CD4-positive, alpha-beta T cell treated with Interferon alpha-2 for 1 hour (primary cell): ENCODE data around the gene CDC6.
A peak's percentile ranks its signal among the peaks of the same experiment; 100 is the strongest.

Experiments used
- DNase-seq, 2 donors: peaks; one replicate each; pipeline ENCODE4 v3.0.0-alpha.2; 2020 to 2022

Gene CDC6

DNA sequence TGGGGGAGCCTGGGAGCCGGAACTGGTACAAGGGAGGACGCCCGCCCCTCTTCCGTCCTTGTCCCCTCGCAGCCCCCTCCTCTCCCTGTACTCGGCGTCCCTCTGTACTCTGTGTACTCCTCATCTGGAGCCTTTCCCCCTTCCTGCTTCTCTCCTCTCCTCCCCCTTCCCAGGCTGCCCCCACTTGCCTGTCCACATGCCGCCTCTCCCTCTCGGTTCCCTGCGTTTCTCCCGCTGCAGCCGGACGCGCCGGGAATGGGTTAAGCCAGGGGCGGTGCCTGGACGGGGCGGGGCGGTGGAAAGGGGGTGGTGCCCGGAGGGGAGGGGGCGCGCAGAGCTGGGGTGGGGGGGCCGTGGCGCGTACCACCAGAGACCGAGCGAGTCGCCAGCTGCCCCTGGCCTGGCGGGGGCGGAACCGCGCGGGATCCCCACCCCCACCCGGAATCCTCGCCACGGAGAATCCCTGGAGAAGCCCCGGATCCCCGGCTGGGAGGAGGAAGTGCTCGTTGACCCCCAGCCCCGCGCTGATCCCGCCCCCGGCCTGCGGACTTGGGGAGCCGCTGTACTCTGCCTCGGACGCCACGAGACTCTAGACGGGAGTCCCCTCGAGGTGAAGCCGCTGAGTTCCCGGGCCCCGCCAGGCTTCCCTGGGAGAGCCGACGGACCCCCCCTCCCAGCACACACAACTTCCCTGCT, 54.3 kb downstream of the CDC6 start:
- peak; percentile 46 to 52 for DNase-seq

DNA sequence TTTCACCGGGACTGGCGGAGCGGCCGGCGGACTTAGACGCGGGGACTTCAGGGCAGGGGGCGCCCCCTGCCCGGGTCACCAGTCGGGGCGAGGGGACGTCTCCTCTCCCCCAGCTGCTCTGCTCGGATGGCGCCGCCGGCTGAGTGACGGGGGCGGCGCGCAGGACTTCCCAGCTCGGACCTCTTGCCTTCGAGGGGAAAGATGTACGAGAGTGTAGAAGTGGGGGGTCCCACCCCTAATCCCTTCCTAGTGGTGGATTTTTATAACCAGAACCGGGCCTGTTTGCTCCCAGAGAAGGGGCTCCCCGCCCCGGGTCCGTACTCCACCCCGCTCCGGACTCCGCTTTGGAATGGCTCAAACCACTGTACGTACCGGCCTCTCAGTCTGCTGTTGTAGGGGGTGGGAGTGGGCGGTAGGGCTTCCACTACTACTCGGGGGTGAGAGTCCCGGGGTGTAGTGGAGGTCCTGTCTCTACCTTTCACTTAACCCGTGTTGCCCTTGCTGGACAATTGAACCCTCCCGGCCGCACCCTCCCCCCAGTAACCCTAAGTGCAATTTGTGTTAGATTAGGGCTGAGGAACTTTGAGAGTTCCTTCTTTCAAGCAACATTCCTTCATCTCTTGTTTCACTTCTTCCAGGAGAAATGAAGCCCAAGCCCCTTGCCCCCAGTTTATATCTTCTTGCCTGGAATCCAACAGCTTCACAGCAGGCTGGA, 55.0 kb downstream of the CDC6 start:
- DNase-seq: no peak

DNA sequence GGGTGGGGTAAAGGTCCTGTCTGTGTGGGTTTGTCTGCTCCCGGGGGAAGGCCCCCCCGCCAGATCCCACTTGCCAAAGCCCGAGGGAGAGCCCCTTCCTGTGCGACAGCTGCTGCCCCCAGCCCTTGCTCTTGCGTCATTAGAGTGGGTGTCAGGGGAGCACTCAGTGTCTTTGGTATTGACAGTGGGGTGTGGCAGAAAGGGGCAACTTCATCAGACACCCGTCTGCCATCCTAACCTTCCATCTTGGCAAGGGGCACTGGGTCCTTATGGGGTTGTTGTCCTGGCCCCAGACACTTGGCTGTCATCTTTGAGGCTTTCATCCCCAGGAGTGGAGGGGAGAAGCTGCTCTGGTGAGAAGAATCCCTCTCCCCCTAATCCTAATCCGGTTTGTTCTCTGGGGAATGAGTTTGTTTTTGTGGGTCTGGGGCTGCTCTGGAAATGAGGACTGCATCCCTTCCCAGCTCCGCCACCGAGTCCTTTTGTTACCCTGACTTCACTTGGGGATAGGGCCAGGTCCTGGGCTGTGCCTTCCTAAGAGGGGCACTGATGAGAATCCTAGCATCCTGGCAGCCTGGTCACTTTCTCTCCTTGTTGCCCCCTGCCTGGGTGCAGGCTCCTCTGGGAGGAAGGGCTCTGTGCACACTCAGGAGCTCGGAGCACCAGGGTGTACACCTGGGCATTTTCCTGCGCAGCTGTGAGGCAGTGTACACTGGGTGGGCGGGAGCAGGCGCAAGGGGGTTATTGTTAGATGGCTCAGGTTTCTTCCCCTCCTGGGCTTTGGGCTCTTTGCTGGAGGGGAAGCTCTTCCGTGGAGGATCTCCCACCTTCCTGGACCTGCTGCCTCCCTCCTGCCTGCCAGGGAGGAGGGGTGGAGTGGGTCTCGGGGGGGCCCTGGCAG, 55.8 kb downstream of the CDC6 start:
- peak in 1 of 2 donors; percentile 61 for DNase-seq

DNA sequence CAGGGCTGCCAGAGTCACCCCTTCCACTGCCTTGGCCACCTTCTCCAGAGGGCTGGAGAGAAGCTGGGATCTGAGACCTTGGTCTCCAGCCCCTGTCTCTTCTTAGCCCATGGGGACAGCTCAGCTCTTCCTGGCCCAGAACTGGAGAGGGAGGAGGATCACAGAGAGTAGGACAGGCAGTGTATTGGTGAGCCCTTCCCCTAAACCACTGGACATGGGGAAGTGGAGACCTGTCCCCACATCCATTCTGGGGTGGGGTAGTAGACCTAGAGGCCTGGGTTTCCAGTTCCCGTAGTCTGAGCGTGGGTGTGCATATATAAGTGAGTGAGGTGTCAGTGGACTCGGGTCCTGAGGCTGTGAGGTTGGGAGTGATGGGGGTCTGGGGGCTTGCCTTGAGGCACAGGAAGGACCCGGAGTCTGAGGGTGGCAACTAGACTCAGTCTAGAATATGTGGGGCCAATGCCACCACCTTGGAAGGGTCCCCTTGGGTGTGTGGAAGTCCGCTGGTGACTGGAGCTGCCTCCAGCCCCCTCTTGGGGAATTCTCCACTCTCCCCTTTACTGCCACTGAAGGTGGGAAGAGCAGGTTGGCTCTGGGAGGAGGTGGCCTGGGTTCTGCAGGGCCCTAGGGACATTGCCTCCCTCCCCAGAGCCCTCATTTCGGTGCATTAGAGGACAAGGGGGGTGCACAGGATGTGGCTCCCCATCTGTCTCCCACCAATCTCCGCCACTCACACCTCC, 56.9 kb downstream of the CDC6 start:
- DNase-seq: no peak

DNA sequence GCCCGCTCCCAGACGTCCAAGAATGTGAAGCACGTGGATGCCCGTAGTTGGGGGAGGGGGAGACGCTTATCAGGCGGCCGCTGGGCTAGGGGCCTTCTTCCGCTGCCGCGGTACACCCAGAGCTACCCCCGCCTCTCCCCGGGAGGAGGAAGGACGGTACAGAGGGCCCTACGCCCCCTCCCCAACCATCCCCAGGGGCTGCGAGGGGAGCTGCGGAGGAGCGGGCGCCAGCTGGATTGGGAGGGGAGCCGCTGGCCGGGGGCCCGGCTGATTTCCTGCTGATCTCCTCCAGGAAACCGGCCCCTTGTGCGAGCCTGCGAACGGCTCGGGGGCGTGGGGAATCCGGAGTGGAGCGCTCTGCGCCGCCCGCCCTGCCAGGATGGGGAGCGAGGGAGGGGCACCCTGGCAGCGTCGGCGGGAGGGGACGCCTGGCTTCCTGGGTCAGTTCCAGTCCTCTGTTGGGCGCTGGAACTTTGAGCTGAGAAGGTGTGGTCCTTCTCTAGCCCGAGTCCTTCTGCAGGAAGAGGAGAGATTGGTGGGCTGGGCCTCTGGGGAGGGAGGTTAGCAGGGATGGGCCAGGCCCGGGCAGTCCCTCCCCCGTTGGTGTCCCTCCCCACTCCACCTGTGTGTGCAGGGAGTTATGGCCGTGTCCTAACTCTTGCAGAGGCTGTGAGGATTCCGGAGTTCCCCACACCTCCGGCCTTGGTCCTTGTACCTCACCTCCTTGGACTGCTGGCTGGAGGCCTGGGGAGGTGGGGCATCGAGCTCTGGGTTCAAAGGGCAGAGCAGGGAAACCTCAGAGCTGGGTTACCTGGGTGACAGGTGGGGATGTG, 57.7 kb downstream of the CDC6 start:
- peak in 1 of 2 donors; percentile 56 for DNase-seq

DNA sequence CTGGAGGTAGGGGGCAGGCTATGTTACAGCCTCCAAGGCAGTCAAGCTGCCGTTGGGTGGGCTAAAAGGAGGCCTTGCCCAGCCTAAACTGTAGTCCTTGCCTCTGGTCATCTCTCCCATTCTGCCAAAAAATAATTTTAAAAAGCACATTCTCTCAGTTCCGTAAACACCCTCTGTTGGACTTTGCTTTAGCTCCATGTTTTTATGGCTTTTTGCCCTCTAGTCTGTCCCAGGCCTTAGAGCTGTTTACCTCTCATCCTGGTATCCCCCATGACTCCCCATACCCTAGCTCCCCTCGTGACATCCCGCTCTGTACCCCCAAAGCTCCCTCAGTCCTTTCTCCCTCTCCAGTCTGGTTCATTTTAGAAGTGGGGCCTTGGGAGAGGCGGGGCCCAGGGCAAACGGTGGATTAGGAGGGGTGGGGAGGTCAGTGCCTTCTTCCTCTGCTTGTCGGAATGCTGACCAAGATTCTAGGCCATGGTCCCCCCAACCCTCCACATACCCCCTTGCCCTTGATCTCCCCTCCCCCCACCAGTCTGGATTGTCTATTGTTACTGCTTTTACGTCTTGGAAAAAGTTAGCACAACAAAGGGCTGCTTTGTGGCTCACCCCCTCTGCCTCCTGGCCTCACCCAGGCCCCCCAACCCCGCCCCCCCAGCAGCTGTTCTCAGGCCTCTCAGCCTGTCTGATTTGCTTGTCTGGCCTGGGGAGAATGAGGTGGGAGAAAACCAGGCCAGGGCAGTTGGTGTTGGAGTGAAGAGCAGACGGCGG, 58.5 kb downstream of the CDC6 start:
- no peak for DNase-seq

DNA sequence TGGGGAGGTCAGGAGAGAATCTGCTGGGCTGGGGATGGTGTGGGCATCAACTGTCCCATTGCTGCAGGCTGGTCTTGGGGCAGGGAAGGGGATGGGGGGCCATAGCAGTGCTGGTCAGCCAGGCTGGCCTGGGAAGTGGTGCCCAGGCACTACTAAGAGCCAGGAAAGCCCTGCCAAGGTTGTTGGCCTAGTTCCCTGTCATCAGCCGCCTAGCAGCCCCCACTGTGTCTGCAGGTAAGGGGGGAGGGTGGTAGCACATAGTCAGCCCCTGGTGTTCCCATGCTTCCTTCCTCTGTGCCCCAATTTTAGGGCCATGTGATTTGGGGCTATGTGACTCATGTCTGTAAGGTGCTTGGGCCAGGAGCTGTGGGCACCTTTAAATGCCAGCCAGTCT, 59.1 kb downstream of the CDC6 start:
- DNase-seq: no peak

DNA sequence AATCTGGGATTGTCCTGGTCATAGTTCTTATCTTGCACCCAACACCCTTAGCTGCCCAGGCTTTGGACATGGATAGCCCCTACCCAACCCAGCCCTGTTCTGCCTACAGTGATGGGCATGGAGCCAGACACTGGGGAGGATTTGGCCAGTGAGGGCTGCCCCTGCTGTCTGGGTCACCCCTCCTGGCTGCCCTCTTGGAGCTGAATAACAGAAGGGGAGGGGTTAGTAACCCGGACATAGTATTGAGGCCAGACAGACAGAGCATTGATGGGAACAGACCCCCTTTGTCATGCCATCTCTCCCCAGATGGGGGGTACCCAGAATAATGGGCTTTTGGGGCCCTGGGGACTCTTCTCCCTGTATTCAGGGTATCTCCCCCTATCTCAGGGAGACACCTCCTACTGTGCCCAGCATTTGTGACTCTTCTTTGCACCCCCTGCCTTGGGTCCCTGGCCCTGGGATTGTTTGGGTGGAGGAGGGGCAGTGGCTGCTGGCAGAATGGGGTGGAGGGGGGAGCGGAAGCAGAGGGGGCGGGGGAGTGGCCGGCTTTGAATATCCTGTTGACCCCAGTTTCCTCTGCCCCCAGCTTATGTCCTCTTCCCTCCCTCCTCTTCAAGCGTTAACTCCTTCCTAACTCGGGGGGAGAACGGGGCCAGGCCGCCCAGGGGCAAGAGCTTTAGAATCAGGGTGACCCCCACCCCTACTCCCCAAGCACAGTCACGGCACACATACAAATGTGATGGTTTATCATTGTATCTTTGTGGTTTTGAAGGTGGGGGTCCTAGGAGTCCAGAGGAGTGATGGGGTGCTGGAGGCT, 59.8 kb downstream of the CDC6 start:
- DNase-seq: no peak

DNA sequence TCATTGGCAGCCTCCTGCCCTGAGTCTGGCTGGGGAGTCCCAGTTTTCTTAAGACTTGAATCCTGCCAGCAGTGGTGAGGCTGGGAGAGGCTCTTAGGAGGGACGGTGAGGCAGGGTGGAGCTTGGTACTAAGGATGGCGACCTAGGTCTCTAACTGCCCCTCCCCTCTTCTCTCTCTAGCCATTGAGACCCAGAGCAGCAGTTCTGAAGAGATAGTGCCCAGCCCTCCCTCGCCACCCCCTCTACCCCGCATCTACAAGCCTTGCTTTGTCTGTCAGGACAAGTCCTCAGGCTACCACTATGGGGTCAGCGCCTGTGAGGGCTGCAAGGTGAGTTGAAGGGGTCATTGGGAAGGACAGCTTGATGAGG, 60.4 kb downstream of the CDC6 start:
- DNase-seq: no peak

DNA sequence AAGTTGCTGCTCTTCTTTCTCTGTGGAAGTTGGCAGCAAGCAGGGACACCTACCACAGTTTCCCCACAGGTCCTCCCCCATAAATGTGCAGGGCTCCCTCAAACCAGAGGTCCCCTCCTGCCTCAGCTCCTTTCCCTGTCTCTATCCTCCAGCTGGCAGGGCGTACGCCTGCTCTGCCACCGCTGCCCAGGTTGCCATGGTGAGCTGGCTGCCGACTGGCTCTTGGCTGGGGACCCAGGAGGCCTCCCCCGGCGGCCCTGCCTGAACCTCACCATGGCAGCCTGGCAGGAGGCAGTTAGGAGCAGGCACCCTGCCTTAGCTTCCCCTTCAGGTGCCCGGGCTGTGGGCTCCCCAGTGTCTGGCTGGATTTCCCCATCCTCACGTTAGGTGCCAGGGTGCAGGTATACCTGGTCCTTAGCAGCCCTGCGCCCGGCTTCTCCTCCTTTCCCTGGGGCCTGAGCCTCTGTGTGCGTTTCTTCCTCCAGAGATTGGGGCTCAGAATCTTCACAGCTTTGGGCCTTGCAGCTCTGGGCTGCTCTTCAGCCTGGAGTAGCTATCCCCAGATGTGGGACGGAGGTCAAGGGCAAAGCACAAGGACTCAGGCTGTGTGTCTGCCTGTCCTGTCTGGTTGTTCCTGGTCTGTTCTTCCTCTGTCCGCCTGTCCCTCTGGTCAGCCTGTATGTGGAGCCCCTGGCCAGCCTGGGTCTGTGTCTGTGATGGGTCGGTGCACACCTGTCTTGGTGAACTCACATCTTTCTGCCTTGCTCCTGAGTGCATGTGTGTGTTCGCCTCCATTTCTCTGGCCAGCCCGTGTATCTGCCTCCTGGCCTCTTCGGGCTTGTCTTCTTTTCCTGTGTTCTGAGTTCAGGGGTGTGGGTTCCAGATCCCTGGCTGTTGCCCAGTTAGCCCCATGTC, 61.1 kb downstream of the CDC6 start:
- no peak for DNase-seq

DNA sequence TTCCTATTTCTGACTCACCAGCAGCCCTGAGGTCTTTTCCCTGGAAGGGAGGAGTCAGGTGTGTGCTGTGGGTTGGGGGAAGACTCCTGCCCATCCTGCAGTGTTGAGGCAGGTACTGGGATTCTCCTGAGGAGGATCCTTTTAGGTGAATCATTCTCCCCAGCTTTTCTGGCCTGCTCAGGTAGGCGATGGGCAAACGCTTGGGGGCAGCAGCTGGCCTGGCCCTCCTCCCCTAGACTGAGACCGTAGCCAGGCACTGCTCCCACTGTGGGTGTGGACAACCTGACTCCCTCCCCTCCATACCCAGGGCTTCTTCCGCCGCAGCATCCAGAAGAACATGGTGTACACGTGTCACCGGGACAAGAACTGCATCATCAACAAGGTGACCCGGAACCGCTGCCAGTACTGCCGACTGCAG, 61.8 kb downstream of the CDC6 start:
- no peak for DNase-seq

DNA sequence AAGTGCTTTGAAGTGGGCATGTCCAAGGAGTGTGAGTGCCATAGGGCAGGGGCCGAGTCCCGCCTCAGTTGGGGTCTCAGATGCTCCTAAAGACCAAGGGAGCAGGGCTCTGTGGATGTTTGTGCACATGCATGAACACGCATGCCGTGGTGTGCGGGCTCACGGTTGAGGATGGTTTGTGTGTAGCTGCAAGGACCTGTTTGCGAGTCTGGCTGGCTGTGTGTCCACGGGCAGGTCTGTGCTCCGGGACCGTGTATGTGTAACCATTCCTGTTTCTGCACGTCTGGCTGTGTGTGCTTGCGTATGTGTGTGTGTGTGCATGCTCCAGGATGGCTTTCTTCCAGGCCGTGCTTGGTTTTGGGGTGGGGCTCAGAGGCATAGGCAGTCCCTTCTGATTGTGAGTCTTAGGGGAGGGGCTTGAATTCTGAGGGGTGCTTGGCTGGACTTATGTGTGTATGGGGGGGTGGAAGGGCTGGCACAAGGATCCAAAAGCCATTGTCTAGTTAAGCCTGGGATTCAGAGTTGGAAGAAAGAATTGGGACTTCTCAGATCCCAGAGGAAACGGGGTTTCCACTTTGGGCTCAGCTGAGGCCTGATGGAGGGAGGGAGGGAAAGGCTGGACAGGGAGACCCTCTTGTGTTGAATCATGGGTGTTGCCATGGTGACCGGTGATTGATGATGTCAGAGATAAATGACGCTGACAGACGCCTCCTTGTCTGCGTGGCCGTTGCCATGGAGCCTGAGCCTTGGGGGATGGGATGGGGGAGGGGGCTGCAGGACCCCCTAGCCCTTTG, 62.4 kb downstream of the CDC6 start:
- DNase-seq: no peak

DNA sequence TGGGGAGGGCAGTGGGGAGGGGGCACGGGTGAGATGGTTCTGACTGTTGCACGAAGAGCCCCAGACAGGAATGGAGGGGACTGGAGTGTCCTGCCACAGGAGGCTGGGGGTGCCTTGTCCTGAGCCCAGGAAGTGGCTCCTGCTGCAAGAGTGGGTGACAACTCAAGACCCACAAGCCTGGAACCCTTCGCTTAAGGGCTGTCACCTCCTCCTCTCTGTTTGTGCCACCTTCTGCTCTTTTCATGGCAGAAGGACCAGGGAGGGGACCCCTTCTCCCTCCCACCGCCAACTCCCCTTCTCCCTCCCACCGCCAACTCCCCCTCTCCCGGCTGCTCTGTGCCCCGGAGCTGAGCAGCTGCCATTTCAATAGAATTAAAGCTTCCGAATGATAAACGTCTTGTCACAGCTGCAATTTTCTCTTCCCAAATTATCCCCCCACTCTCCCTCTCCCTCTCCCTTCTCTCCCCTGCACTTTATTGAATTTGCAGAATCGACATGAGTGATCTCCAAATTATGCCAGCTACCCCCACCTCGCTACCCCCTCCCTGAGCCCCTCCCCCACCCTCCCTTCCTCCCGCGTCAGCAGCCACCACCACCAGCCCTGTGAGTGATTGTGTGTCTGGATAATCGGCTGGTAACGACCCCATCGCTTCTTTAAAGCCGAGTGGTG, 63.1 kb downstream of the CDC6 start:
- no peak for DNase-seq

DNA sequence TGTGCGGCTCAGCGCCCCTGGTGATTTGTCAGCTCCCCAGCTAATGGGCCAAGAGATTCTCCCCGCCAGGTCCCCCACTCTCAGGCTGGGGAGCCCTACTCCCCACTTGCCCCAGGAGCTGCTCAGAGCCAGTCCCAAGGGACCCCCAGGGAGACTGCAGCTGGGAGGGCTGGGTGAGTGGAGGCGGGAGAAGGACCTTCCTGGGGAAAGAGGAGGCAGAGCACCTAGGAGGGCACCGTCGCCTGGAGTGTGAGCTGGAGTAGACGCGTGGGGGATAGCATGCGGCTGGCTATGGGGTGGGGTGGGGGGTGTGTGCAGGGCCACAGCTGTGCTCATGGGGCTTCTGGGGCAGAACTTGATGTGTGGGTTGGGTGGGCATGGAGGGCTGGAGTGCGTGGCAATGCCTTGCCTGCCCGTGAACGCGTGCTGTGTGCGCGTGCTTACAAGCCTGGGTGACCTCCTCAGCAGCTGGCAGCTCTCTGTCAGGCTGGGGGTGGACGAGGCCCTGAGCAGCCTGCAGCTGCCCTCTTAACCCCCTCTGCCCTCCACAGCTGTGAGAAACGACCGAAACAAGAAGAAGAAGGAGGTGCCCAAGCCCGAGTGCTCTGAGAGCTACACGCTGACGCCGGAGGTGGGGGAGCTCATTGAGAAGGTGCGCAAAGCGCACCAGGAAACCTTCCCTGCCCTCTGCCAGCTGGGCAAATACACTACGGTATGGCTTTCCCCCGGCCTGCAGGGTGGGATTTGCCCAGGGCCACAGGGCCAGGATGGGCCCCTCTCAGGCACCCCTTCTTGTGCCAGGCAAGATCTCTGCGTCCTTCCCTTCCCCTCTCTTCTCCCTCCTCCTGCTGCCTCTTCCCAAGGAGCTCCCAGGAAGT, 63.9 kb downstream of the CDC6 start:
- no peak for DNase-seq

DNA sequence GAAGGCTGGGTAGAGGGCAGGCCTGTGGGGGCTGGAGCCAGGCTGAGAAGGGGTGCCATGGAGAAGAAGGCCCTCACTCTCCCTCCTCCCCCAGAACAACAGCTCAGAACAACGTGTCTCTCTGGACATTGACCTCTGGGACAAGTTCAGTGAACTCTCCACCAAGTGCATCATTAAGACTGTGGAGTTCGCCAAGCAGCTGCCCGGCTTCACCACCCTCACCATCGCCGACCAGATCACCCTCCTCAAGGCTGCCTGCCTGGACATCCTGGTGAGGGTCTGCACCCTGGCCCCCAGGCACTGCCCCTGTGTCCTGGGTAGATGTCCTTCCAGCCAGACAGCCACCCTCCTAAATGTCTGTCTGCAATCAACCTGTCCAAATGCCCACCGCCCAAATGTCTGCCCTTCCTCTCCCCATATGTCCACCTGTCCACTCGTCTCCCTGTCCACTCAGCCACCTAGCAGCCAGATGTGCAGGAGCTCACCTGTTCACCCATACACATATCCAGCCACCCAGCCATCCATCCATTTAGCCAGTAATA, 64.6 kb downstream of the CDC6 start:
- DNase-seq: no peak

DNA sequence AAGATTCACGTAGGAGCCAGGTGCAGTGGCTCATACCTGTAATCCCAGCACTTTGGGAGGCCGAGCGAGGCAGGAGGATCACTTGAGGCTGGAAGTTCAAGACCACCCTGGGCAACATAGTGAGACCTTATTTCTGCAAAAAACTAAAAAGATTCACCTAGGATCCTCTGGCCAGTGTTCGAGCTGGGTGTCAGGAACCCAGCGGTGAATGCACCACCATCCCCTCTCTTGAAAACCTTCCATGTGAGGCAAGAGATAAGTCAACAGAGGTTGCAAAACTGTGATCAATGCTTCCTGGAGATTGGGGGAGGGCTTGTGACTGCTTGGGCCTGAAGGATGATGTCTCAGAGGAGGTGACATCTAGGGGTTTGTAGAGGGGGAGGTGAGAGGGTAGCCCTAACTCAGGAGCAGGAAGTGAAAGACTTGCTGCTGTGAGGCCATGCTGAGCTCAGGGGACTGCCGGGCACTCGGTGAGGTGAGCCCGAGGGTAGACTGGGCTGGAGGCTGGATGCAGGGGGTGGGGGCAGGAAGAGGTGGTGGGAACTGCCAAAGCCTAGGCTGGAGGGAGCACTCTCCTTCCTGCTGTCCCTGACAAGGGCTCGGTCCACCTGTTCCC, 65.2 kb downstream of the CDC6 start:
- DNase-seq: no peak
